ENCODE measurements around the gene TRAM2.

TRAM2 gene

GRCh38 chr6:52546192-52546591, 30.7 kb downstream of the TRAM2 start:
- H3K9me3 ChIP-seq: no peaks in the 10 kb centered on the region
- intact Hi-C loops (cut with DNase I; ENCODE audit: low total_unique reads): no loop called here
- no peaks in the 10 kb centered on the region for H3K36me3 ChIP-seq
- no peak for DNase-seq
- TF ChIP-seq CTCF (IDR thresholded peaks at IDR 0.05): no peak
- no peaks in the 10 kb centered on the region for H3K27me3 ChIP-seq
- peaks cover 0 to 100% (median 94%) of the 10 kb centered on the region in 4 donors for H3K4me1 ChIP-seq
- no peak overlapping the region for H3K4me3 ChIP-seq
- peak overlapping the region; percentile 86 to 87 for H3K27ac ChIP-seq

- Histone ChIP-seq H3K9me3 (no peaks in the 10 kb centered on the region), H3K4me3 (no peak overlapping the region), H3K27me3 (no peaks in the 10 kb centered on the region), H3K36me3 (no peaks in the 10 kb centered on the region), H3K4me1 (peaks cover 0 to 100% (median 94%) of the 10 kb centered on the region in 4 donors), H3K27ac (peak overlapping the region; percentile 86 to 87)
- no peak for TF ChIP-seq CTCF (IDR thresholded peaks at IDR 0.05)
- no peak for DNase-seq
- intact Hi-C loops (cut with DNase I; ENCODE audit: low total_unique reads): no loop called here
These were observed 31.3 kb downstream of the TRAM2 start for GRCh38 chr6:52545406-52546119.

DNA sequence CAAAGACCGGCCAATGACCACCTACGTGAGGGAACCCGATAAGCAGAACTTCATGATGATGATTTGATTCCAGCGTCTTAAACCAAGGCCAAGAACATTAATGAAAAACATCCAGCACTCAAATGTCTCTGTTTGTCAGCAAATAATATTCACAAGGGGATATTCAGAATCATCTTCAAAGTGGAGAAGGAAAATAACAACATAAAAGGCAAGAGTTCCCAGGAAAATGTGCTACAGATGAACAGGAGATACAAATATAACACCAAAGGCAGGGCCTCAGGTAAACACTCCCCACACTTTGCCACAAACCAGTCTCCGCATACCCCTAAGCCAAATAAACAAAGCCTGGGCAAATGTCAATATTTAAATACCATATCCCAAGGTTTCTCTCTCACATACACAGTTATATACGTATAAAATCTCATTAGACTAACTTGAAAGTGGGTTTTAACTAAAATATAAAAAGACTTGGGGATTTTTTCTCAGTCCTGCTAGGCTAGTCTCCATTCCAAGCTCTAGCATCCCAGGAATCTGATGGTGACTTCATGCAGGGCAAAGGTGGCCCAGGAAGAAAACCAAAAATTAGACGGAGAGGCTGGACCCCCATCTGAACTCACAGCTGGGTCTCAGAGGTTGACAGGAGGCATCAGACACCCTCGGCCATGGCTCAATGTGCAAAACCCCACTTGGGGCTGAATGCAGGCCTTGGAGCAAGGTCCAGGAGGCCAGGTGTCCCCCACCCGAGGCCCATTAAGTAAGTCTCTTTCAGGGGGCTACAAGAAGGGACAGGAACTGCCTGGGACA, 32.1 kb downstream of the TRAM2 start:
- peak overlapping the region; percentile 86 to 87 for H3K27ac ChIP-seq
- intact Hi-C loops (cut with DNase I; ENCODE audit: low total_unique reads): no loop called here
- no peak for TF ChIP-seq CTCF (IDR thresholded peaks at IDR 0.05)
- H3K4me3 ChIP-seq: no peak overlapping the region
- peaks cover 0 to 100% (median 94%) of the 10 kb centered on the region in 4 donors for H3K4me1 ChIP-seq
- H3K36me3 ChIP-seq: no peaks in the 10 kb centered on the region
- H3K27me3 ChIP-seq: no peaks in the 10 kb centered on the region
- no peaks in the 10 kb centered on the region for H3K9me3 ChIP-seq
- no peak for DNase-seq

- H3K4me1 ChIP-seq: peaks cover 0 to 100% (median 95%) of the 10 kb centered on the region in 4 donors
These were observed 32.9 kb downstream of the TRAM2 start for GRCh38 chr6:52543729-52544601.

More at GRCh38 chr6:52543729-52544601, 32.9 kb downstream of the TRAM2 start:
- Histone ChIP-seq H3K4me3 (peak overlapping the region in 1 of 2 donors; percentile 12), H3K27ac (peak overlapping the region; percentile 86 to 87), H3K27me3 (no peaks in the 10 kb centered on the region), H3K9me3 (no peaks in the 10 kb centered on the region), H3K36me3 (no peaks in the 10 kb centered on the region)
- TF ChIP-seq CTCF (IDR thresholded peaks at IDR 0.05): no peak
- intact Hi-C loops (cut with DNase I; ENCODE audit: low total_unique reads): no loop called here
- no peak for DNase-seq

Measured in tibial artery (tissue), 4 donors.